ENCODE results near the gene BCAS1.

The BCAS1 gene

GRCh38 chr20:54067606-54068174 lies 2.7 kb downstream of the BCAS1 start:
- Histone ChIP-seq H3K4me1 (ENCODE audit: insufficient read depth, insufficient read length) (peaks cover 15% of the 10 kb centered on the region), H3K4me3 (ENCODE audit: insufficient read length, low read depth) (no peak overlapping the region), H3K36me3 (ENCODE audit: insufficient read depth, insufficient read length, low read length) (no peaks in the 10 kb centered on the region), H3K27me3 (ENCODE audit: insufficient read depth, insufficient read length) (no peaks in the 10 kb centered on the region), H3K9me3 (ENCODE audit: insufficient read depth, low read length) (no peaks in the 10 kb centered on the region), H3K9ac (ENCODE audit: insufficient read length, low read depth) (no peak overlapping the region)
- no peak for DNase-seq (ENCODE audit: low read depth, low spot score)
- no peak for TF ChIP-seq ZNF274 (IDR thresholded peaks at IDR 0.05; ENCODE audit: low read depth, low read length)
- TF ChIP-seq SUZ12 (IDR thresholded peaks at IDR 0.05; ENCODE audit: extremely low read depth, insufficient read depth, insufficient read length), result no peak
- no peak for TF ChIP-seq YY1 (IDR thresholded peaks at IDR 0.05; ENCODE audit: insufficient read depth, insufficient read length)

GRCh38 chr20:54065601-54066038 lies 4.8 kb downstream of the BCAS1 start:
- no peak for DNase-seq (ENCODE audit: low read depth, low spot score)
- Histone ChIP-seq H3K4me3 (ENCODE audit: insufficient read length, low read depth) (no peak overlapping the region), H3K36me3 (ENCODE audit: insufficient read depth, insufficient read length, low read length) (no peaks in the 10 kb centered on the region), H3K27me3 (ENCODE audit: insufficient read depth, insufficient read length) (no peaks in the 10 kb centered on the region), H3K9me3 (ENCODE audit: insufficient read depth, low read length) (no peaks in the 10 kb centered on the region), H3K9ac (ENCODE audit: insufficient read length, low read depth) (no peak overlapping the region), H3K4me1 (ENCODE audit: insufficient read depth, insufficient read length) (peaks cover 15% of the 10 kb centered on the region)
- TF ChIP-seq ZNF274 (IDR thresholded peaks at IDR 0.05; ENCODE audit: low read depth, low read length) (no peak), YY1 (IDR thresholded peaks at IDR 0.05; ENCODE audit: insufficient read depth, insufficient read length) (no peak), SUZ12 (IDR thresholded peaks at IDR 0.05; ENCODE audit: extremely low read depth, insufficient read depth, insufficient read length) (no peak)

- H3K9me3 ChIP-seq (ENCODE audit: insufficient read depth, low read length), result no peaks in the 10 kb centered on the region
- H3K9ac ChIP-seq (ENCODE audit: insufficient read length, low read depth), result no peak overlapping the region
- H3K27me3 ChIP-seq (ENCODE audit: insufficient read depth, insufficient read length), result no peaks in the 10 kb centered on the region
- H3K4me1 ChIP-seq (ENCODE audit: insufficient read depth, insufficient read length), result peaks cover 10% of the 10 kb centered on the region
- no peak for TF ChIP-seq ZNF274 (IDR thresholded peaks at IDR 0.05; ENCODE audit: low read depth, low read length)
- no peak for TF ChIP-seq YY1 (IDR thresholded peaks at IDR 0.05; ENCODE audit: insufficient read depth, insufficient read length)
- TF ChIP-seq SUZ12 (IDR thresholded peaks at IDR 0.05; ENCODE audit: extremely low read depth, insufficient read depth, insufficient read length), result no peak
- no peak for DNase-seq (ENCODE audit: low read depth, low spot score)
- H3K4me3 ChIP-seq (ENCODE audit: insufficient read length, low read depth), result no peak overlapping the region
- H3K36me3 ChIP-seq (ENCODE audit: insufficient read depth, insufficient read length, low read length), result no peaks in the 10 kb centered on the region
Observed at GRCh38 chr20:54064939-54065338, 5.5 kb downstream of the BCAS1 start.

DNA sequence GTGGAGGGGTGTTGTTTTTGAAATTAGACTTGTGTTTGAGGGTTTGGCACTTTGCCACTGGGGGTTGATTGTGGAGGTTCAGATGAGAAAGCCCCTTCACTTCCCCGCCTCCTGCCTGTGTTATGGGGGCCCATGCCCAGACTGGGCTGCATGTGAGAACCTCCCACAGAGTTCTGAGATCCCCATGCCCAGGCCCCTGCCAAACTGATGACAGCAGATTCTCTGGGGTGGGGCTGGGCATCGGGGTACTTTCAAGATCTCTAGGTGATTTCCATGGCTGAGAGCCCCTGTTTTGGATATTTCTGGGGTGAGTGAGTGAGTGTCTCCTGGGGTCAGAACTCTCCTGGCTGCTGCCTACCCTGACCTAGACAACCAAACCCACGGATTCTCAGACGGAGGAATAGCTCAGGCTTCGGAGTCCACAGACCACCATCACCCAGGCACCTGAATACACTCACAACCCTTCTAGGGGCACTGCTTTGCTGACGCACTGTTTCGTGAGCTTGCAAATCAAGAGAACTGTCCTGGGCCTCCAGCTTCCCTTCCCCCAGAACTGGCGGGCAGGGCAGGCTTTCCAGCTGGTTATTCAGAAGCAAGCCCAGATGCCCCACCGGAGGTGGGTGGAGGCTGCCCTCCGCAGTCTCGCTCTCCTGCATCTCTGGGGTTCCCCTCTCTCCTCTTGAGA lies 6.3 kb downstream of the BCAS1 start:
- Histone ChIP-seq H3K4me3 (ENCODE audit: insufficient read length, low read depth) (no peak overlapping the region), H3K9ac (ENCODE audit: insufficient read length, low read depth) (peak overlapping the region; percentile 36), H3K9me3 (ENCODE audit: insufficient read depth, low read length) (no peaks in the 10 kb centered on the region), H3K4me1 (ENCODE audit: insufficient read depth, insufficient read length) (peaks cover 10% of the 10 kb centered on the region), H3K27me3 (ENCODE audit: insufficient read depth, insufficient read length) (no peaks in the 10 kb centered on the region), H3K36me3 (ENCODE audit: insufficient read depth, insufficient read length, low read length) (no peaks in the 10 kb centered on the region)
- no peak for TF ChIP-seq ZNF274 (IDR thresholded peaks at IDR 0.05; ENCODE audit: low read depth, low read length)
- no peak for TF ChIP-seq SUZ12 (IDR thresholded peaks at IDR 0.05; ENCODE audit: extremely low read depth, insufficient read depth, insufficient read length)
- no peak for TF ChIP-seq YY1 (IDR thresholded peaks at IDR 0.05; ENCODE audit: insufficient read depth, insufficient read length)
- DNase-seq (ENCODE audit: low read depth, low spot score), result no peak

- Histone ChIP-seq H3K4me1 (ENCODE audit: insufficient read depth, insufficient read length) (peaks cover 10% of the 10 kb centered on the region), H3K36me3 (ENCODE audit: insufficient read depth, insufficient read length, low read length) (no peaks in the 10 kb centered on the region), H3K27me3 (ENCODE audit: insufficient read depth, insufficient read length) (no peaks in the 10 kb centered on the region), H3K4me3 (ENCODE audit: insufficient read length, low read depth) (no peak overlapping the region), H3K9me3 (ENCODE audit: insufficient read depth, low read length) (no peaks in the 10 kb centered on the region), H3K9ac (ENCODE audit: insufficient read length, low read depth) (no peak overlapping the region)
- DNase-seq (ENCODE audit: low read depth, low spot score), result no peak
- TF ChIP-seq SUZ12 (IDR thresholded peaks at IDR 0.05; ENCODE audit: extremely low read depth, insufficient read depth, insufficient read length) (no peak), ZNF274 (IDR thresholded peaks at IDR 0.05; ENCODE audit: low read depth, low read length) (no peak), YY1 (IDR thresholded peaks at IDR 0.05; ENCODE audit: insufficient read depth, insufficient read length) (no peak)
Observed at GRCh38 chr20:54063580-54063979, 6.8 kb downstream of the BCAS1 start.

- Histone ChIP-seq H3K4me1 (ENCODE audit: insufficient read depth, insufficient read length) (peaks cover 7% of the 10 kb centered on the region), H3K36me3 (ENCODE audit: insufficient read depth, insufficient read length, low read length) (no peaks in the 10 kb centered on the region), H3K4me3 (ENCODE audit: insufficient read length, low read depth) (no peak overlapping the region), H3K9ac (ENCODE audit: insufficient read length, low read depth) (no peak overlapping the region), H3K27me3 (ENCODE audit: insufficient read depth, insufficient read length) (no peaks in the 10 kb centered on the region), H3K9me3 (ENCODE audit: insufficient read depth, low read length) (no peaks in the 10 kb centered on the region)
- DNase-seq (ENCODE audit: low read depth, low spot score), result no peak
- TF ChIP-seq ZNF274 (IDR thresholded peaks at IDR 0.05; ENCODE audit: low read depth, low read length) (no peak), YY1 (IDR thresholded peaks at IDR 0.05; ENCODE audit: insufficient read depth, insufficient read length) (no peak), SUZ12 (IDR thresholded peaks at IDR 0.05; ENCODE audit: extremely low read depth, insufficient read depth, insufficient read length) (no peak)
Observed at GRCh38 chr20:54062812-54063280, 7.5 kb downstream of the BCAS1 start.

DNA sequence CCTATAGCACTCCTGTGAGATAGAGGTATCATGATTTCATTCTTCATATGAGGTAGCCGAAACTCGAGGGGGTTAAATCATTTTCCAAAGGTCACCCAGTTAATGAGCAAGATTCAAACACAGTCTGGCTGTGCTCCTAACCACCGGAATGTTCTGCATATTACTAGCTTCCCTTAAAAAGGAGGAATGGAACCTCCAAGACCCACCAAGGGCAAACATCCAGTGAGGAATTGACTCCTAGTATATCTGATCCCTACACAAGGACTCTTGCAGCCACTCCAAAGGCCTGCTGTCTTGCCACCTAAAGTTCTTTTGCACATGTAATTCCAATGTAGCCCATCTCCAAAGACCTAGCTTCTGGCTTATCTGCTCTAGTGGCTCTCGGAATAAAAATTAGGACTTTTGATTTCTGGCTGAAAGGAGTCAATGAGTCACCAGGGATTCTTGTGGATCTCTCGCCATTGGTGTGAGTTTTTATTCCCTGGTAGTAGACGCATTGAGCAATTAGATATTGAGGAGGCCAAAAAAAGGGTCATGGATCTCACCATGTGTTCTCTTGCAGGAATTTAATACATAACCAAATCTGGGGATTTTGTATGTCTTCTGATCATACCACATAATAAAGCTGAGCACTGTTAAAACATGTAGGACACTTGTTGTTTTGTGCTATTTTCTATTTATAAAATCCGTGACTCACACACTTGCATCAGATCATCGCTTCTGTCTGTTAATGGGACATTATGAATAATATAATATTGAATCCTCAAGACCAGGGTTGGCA lies 9.1 kb downstream of the BCAS1 start:
- no peak for TF ChIP-seq YY1 (IDR thresholded peaks at IDR 0.05; ENCODE audit: insufficient read depth, insufficient read length)
- no peak for TF ChIP-seq ZNF274 (IDR thresholded peaks at IDR 0.05; ENCODE audit: low read depth, low read length)
- TF ChIP-seq SUZ12 (IDR thresholded peaks at IDR 0.05; ENCODE audit: extremely low read depth, insufficient read depth, insufficient read length), result no peak
- DNase-seq (ENCODE audit: low read depth, low spot score), result no peak
- Histone ChIP-seq H3K36me3 (ENCODE audit: insufficient read depth, insufficient read length, low read length) (no peaks in the 10 kb centered on the region), H3K4me1 (ENCODE audit: insufficient read depth, insufficient read length) (peaks cover 5% of the 10 kb centered on the region), H3K9ac (ENCODE audit: insufficient read length, low read depth) (no peak overlapping the region), H3K27me3 (ENCODE audit: insufficient read depth, insufficient read length) (no peaks in the 10 kb centered on the region), H3K4me3 (ENCODE audit: insufficient read length, low read depth) (no peak overlapping the region), H3K9me3 (ENCODE audit: insufficient read depth, low read length) (no peaks in the 10 kb centered on the region)

Data from NT2/D1 (cell line).